Kidney epithelial cell (primary cell): ENCODE data around the gene NPHP4. TPM values are rescaled to one million over a fixed set of nuclear protein-coding genes. Genes with fewer than 3 reads are reported as not detected.

Experiments
- DNase-seq: peaks from one replicate; pipeline ENCODE4 v3.0.0-alpha.2; 2010; ENCODE audit warnings: low read depth
- H3K27me3 ChIP-seq: 2 replicates; pipeline ENCODE4 v1.6.0; 2011; ENCODE audit warnings: low read length; ENCODE audit not compliant: control insufficient read depth, insufficient read depth
- H3K36me3 ChIP-seq: 2 replicates; pipeline ENCODE4 v1.5.1; 2011; ENCODE audit warnings: low read length; ENCODE audit not compliant: control insufficient read depth, insufficient read depth
- H3K4me3 ChIP-seq: 2 replicates; pipeline ENCODE4 v1.5.1; 2011; ENCODE audit warnings: low read depth, mild to moderate bottlenecking, control low read depth, low read length
- total RNA-seq: library from RNA; depleted of rRNA; stranded (reverse); fragments of >200 nt; gene quantifications from 2 replicates; pipeline ENCODE4 v1.2.3, GENCODE V29; 2015
- TF ChIP-seq, protein P1 (sequence below): IDR thresholded peaks from 2 replicates; pipeline ENCODE4 v1.5.1; 2011; ENCODE audit warnings: mild to moderate bottlenecking, moderate library complexity, low read length, control low read depth, inconsistent platforms; ENCODE audit not compliant: insufficient read depth, poor library complexity, severe bottlenecking

NPHP4 gene
- total RNA-seq, 1 donor from 2014 or later = 6.6 TPM

DNA sequence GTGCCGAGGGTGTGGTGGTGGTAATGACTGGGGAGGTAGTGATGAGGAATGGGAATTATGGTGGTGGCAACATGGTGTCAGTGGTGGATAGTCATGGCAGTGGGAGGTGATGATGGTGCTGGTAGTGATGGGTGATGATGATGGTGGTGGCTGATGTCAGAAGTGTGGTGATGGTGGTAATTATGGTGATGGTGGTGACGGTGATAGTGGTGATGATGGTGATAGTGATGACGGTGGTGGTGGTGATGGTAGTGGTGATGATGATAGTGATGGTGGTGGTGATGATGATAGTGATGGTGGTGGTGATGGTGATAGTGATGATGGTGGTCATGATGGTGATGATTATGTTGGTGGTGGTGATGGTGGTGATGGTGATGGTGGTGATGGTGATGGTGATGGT lies 162.8 kb downstream of the NPHP4 start:
- H3K36me3 ChIP-seq = no peaks in the 10 kb centered on the region
- no peaks in the 10 kb centered on the region for H3K27me3 ChIP-seq
- no peak overlapping the region for H3K4me3 ChIP-seq
- DNase-seq = no peak
- TF ChIP-seq, protein P1, sequence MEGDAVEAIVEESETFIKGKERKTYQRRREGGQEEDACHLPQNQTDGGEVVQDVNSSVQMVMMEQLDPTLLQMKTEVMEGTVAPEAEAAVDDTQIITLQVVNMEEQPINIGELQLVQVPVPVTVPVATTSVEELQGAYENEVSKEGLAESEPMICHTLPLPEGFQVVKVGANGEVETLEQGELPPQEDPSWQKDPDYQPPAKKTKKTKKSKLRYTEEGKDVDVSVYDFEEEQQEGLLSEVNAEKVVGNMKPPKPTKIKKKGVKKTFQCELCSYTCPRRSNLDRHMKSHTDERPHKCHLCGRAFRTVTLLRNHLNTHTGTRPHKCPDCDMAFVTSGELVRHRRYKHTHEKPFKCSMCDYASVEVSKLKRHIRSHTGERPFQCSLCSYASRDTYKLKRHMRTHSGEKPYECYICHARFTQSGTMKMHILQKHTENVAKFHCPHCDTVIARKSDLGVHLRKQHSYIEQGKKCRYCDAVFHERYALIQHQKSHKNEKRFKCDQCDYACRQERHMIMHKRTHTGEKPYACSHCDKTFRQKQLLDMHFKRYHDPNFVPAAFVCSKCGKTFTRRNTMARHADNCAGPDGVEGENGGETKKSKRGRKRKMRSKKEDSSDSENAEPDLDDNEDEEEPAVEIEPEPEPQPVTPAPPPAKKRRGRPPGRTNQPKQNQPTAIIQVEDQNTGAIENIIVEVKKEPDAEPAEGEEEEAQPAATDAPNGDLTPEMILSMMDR = no peak

DNA sequence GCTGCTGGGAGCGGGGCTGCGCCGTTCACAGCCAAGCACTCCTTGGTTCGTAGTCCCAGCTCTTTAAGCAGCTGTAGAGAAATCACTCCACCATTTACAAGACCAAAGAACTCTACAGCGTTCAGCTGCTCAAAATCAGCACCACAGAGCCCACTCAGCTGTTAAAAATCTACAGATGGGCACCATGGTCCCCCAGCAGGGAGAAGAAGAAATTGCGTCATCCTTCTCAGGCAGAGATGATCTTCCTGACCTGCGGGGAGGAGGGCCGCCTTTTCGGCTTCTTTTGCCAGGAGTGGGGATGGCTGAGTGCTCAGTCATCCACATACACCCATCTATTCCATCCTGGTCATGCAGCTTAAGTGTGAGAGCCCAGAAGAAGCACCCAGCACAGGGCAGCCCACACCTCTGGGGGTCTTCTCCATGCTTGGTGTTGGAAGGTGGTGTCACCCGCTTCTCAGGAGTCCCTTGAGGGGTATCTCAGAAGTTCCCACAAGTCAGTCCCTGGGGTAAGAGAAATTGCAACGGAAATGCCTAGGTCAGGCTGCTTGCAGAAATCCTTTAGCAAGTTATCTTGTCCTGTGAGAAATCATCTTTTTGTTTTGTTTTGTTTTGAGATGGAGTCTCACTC lies 163.8 kb downstream of the NPHP4 start:
- Histone ChIP-seq H3K36me3 (no peaks in the 10 kb centered on the region), H3K4me3 (no peak overlapping the region), H3K27me3 (no peaks in the 10 kb centered on the region)
- no peak for DNase-seq
- TF ChIP-seq, protein P1 = no peak

DNA sequence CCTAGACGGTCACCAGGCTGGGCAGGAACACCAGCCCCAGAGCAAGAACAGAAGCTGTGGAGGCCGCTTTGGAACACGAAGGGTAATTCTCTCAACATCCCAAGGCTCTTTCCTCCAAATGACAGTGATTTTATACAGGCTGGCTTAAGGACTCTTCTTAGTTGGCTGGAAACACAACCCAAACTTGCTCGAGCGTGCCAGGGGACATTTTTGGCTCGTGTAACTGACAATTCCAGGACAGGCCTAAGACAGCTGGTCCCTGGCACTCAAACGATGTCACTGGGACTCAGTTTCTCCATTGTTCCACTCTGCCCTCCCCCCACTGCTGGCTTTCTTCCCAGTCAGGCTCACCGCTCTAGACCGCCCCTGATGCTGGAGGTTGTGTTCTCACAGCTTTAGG lies 164.7 kb downstream of the NPHP4 start:
- H3K4me3 ChIP-seq = no peak overlapping the region
- TF ChIP-seq, protein P1 = no peak
- DNase-seq = no peak
- no peaks in the 10 kb centered on the region for H3K36me3 ChIP-seq
- no peaks in the 10 kb centered on the region for H3K27me3 ChIP-seq

DNA sequence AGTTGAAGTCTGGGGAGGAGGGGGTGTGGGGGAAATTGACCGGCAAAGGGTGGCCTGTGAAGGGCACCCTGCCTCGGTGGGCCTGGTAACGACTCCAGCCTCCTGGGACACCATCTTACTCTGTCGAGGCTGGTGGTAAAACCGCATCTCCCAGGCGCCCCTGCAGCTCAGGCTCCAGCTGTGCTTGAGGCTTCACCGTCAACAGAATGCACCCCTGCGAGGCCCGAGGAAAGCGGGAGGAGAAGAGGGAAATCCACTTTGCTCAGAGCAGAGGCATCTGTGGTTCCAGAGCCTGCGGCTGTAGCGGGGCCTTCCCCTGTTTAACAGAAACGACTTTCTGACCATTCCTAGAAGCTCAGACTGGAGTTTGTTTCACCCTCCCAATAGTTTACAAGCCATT lies 165.6 kb downstream of the NPHP4 start:
- Histone ChIP-seq H3K27me3 (no peaks in the 10 kb centered on the region), H3K4me3 (no peak overlapping the region), H3K36me3 (no peaks in the 10 kb centered on the region)
- no peak for DNase-seq
- TF ChIP-seq, protein P1 = no peak

DNA sequence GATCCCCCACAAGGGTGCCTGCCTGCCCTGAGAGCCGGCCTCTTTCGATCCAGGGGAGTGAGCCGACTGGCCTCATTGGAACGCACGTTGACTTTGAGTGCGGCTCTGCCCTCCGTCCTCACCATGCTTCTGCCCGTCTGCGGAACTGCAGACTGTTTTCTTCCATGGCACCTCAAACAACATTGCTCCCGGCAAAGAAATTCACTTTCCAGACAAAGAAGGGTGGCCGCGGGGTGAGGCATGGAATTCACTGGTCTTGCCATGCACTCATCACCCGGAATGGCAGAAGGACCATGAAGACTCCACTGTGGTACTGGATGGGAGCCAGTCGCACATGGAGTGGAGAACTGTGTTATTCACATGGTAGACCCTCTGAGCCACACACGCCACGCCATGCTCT lies 169.5 kb downstream of the NPHP4 start:
- no peaks in the 10 kb centered on the region for H3K27me3 ChIP-seq
- no peak overlapping the region for H3K4me3 ChIP-seq
- DNase-seq = no peak
- TF ChIP-seq, protein P1 = no peak
- H3K36me3 ChIP-seq = no peaks in the 10 kb centered on the region

DNA sequence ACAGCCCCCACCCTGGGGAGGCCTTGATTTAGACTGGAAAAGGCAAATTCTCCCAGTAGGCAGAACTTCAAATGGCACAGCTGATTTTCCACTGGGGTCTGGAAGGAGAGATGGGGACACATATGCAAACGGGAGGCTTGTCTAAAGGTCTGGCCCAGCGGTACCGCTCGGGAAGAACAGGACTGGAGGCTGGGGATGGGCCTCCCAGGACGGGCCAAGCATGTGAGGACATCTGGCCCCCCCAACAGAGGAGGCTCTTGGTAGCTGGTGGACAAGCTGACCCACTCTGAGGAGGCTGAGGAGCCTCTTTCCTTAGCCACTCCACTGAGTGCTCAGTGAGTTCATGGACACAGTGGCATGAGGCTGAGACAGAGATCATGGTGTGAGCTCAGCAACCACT lies 170.0 kb downstream of the NPHP4 start:
- Histone ChIP-seq H3K4me3 (no peak overlapping the region), H3K27me3 (no peaks in the 10 kb centered on the region), H3K36me3 (no peaks in the 10 kb centered on the region)
- no peak for DNase-seq
- TF ChIP-seq, protein P1 = no peak
